ENCODE data around the gene TSHB. TPM values are rescaled to one million over a fixed set of nuclear protein-coding genes. Genes with fewer than 3 reads are reported as not detected.
A peak's percentile ranks its signal among the peaks of the same experiment; 100 is the strongest.

Gene TSHB
- total RNA-seq, 2 experiments from 2014 or later: not detected

GRCh38 chr1:115069659-115070308 lies 40.2 kb downstream of the TSHB start:
- Mint-ChIP-seq H3K4me1 (ENCODE audit: low read depth) (peaks cover 53% of the 10 kb centered on the region), H3K36me3 (ENCODE audit: low read depth) (no peaks in the 10 kb centered on the region), H3K9me3 (no peaks in the 10 kb centered on the region), H3K27ac (no peak overlapping the region), H3K4me3 (no peak overlapping the region), H3K27me3 (no peaks in the 10 kb centered on the region)
- no peak for TF ChIP-seq CTCF (IDR thresholded peaks at IDR 0.05)
- intact Hi-C loops (cut with micrococcal nuclease): no loop called here
- no peak for ATAC-seq
- ChIA-PET POLR2A (no interaction called here), CTCF (interaction anchor here (0.8 to 4.4 kb wide), 2 partner anchors 17 to 68 kb away, joined by 3 to 23 read pairs; no protein-coding TSS in a partner anchor)
- DNase-seq: no peak

- Mint-ChIP-seq H3K4me1 (ENCODE audit: low read depth) (peaks cover 57% of the 10 kb centered on the region), H3K9me3 (no peaks in the 10 kb centered on the region), H3K4me3 (no peak overlapping the region), H3K36me3 (ENCODE audit: low read depth) (no peaks in the 10 kb centered on the region), H3K27me3 (peaks cover 2% of the 10 kb centered on the region), H3K27ac (no peak overlapping the region)
- ChIA-PET CTCF (interaction anchor here (0.8 to 4.4 kb wide), 3 partner anchors 18 to 67 kb away, joined by 3 to 23 read pairs (median 3); no protein-coding TSS in a partner anchor), POLR2A (interaction anchor here (1.3 to 1.5 kb wide), 2 partner anchors 15 to 28 kb away, joined by 4 read pairs; no protein-coding TSS in a partner anchor)
- no peak for DNase-seq
- peak; percentile 27 for ATAC-seq
- TF ChIP-seq CTCF (IDR thresholded peaks at IDR 0.05): no peak
- intact Hi-C loops (cut with micrococcal nuclease): no loop called here
Observed at GRCh38 chr1:115071012-115071664, 41.5 kb downstream of the TSHB start.

- Mint-ChIP-seq H3K4me3 (no peak overlapping the region), H3K36me3 (ENCODE audit: low read depth) (no peaks in the 10 kb centered on the region), H3K27me3 (peaks cover 2% of the 10 kb centered on the region), H3K27ac (no peak overlapping the region), H3K9me3 (no peaks in the 10 kb centered on the region), H3K4me1 (ENCODE audit: low read depth) (peaks cover 57% of the 10 kb centered on the region)
- ChIA-PET POLR2A (interaction anchor here (0.6 kb wide), 1 partner anchor 178 kb away, joined by 3 read pairs; no protein-coding TSS in a partner anchor), CTCF (interaction anchor here (1.1 kb wide), 1 partner anchor 22 kb away, joined by 3 read pairs; no protein-coding TSS in a partner anchor)
- peak; percentile 67 for DNase-seq
- peak; percentile 74 for ATAC-seq
- TF ChIP-seq CTCF (IDR thresholded peaks at IDR 0.05): no peak
- intact Hi-C loops (cut with micrococcal nuclease): no loop called here
Observed at GRCh38 chr1:115073298-115074087, 43.9 kb downstream of the TSHB start.

GRCh38 chr1:115074839-115075534 lies 45.4 kb downstream of the TSHB start:
- CTCF ChIA-PET: no interaction called here
- intact Hi-C loops (cut with micrococcal nuclease): no loop called here
- H3K9me3 Mint-ChIP-seq: no peaks in the 10 kb centered on the region
- peaks cover 2% of the 10 kb centered on the region for H3K27me3 Mint-ChIP-seq
- no peak overlapping the region for H3K4me3 Mint-ChIP-seq
- TF ChIP-seq CTCF (IDR thresholded peaks at IDR 0.05): no peak
- no peak overlapping the region for H3K27ac Mint-ChIP-seq
- H3K36me3 Mint-ChIP-seq (ENCODE audit: low read depth): no peaks in the 10 kb centered on the region
- DNase-seq (no peak), ATAC-seq (no peak)
- peaks cover 48% of the 10 kb centered on the region for H3K4me1 Mint-ChIP-seq (ENCODE audit: low read depth)
- POLR2A ChIA-PET: no interaction called here
